A549 (cell line): ENCODE measurements around the gene PIWIL4.

Source experiments
- CBX2 ChIP-seq: fragments of 200-600 bp; sonication (generic); IDR thresholded peaks from 2 replicates; pipeline ENCODE4 v1.6.1; 2016; ENCODE audit warnings: low read depth, mild to moderate bottlenecking, borderline replicate concordance
- CBX8 ChIP-seq: fragments of 200-600 bp; sonication (generic); IDR thresholded peaks from 2 replicates; pipeline ENCODE4 v1.6.1; 2016
- CTCF ChIP-seq: fragments of >200 bp; sonication (Bioruptor Twin); formaldehyde crosslinking; IDR thresholded peaks from 3 replicates; pipeline ENCODE4 v1.5.1; 2016
- GATA3 ChIP-seq: IDR thresholded peaks from 2 replicates; pipeline ENCODE4 v1.6.1; 2012; ENCODE audit warnings: borderline replicate concordance
- POLR2A ChIP-seq: IDR thresholded peaks from 2 replicates; pipeline ENCODE4 v1.6.1; 2012; ENCODE audit warnings: mild to moderate bottlenecking, low read length
- POLR2AphosphoS2 ChIP-seq: conservative IDR thresholded peaks from 2 replicates; pipeline ENCODE4 v1.6.1; 2012; ENCODE audit warnings: low read length, improper control_type of control experiment, inconsistent platforms

GRCh38 chr11:94641167-94641761 lies 74.1 kb downstream of the PIWIL4 start:
- TF ChIP-seq GATA3 (no peak), POLR2AphosphoS2 (no peak), CTCF (no peak), CBX2 (no peak), POLR2A (no peak), CBX8 (no peak)
